Measurements from ENCODE around the gene ONECUT2.

DNA sequence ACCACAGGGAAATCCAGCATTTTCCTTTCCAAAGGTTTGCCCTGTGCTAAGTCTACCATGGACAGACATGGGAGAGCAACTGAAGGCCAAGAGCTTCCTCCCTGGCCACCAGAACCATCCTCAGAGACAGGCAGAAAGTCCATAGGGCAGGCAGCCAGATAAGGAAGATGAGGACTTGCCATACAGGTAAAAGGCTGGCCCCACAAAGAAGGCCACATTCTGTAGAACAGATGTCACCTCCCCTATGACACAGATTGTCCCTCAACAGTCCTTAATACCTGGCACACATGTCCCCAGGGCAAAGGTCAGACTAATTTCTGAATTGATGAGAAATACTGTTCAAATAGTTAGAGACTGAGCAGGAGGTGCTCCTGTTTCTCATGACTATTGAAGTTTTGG, 99.3 kb downstream of the ONECUT2 start:
- TF ChIP-seq, protein P1, sequence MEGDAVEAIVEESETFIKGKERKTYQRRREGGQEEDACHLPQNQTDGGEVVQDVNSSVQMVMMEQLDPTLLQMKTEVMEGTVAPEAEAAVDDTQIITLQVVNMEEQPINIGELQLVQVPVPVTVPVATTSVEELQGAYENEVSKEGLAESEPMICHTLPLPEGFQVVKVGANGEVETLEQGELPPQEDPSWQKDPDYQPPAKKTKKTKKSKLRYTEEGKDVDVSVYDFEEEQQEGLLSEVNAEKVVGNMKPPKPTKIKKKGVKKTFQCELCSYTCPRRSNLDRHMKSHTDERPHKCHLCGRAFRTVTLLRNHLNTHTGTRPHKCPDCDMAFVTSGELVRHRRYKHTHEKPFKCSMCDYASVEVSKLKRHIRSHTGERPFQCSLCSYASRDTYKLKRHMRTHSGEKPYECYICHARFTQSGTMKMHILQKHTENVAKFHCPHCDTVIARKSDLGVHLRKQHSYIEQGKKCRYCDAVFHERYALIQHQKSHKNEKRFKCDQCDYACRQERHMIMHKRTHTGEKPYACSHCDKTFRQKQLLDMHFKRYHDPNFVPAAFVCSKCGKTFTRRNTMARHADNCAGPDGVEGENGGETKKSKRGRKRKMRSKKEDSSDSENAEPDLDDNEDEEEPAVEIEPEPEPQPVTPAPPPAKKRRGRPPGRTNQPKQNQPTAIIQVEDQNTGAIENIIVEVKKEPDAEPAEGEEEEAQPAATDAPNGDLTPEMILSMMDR (IDR thresholded peaks at IDR 0.05), result no peak
- TF ChIP-seq EZH2 (IDR thresholded peaks at IDR 0.05), result no peak
- TF ChIP-seq EZH2phosphoT487 (IDR thresholded peaks at IDR 0.05), result no peak

Data from neural progenitor cell (in vitro differentiated cells).